ENCODE measurements around the gene ANKRD33B. TPM values are rescaled to one million over a fixed set of nuclear protein-coding genes. Genes with fewer than 3 reads are reported as not detected.

The ANKRD33B gene
- total RNA-seq, 1 donor from 2014 or later = 170 TPM

DNA sequence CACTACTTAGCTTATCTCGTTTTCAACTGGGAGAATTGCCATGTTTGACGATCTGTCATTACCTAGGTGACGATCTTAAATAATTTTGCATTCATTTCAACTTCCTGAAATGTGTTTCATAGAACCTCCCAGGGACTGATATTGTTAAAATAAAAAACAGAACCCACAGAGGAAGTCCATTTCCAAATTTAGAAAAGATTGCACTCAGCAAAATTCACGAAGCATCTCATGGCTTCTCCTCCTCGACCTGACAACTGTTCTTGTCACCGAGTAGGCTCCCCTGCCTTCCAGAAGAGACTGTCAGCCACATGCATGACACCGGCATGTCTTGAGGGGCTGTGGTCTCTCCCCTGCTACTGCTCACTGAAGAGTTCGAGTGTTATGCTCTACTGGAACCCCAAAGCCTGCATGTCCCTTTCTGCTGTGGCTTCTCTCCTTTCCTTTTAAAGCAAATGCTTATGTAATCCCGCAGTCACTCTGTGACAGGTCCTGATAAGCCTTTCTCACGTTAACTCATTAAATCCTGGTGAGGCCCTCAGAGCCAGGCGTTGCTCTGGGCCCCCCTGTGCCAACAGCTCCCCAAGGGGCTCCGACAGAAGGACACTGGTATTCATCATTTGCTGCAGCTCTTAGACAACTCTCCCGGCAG, 26.8 kb upstream of the ANKRD33B start:
- POLR2A ChIA-PET = interaction anchor here (0.7 to 1.6 kb wide), 4 partner anchors 27 to 97 kb away, joined by 3 to 5 read pairs (median 4); partner anchors contain the start of gene ANKRD33B
- TF ChIP-seq, protein P1, sequence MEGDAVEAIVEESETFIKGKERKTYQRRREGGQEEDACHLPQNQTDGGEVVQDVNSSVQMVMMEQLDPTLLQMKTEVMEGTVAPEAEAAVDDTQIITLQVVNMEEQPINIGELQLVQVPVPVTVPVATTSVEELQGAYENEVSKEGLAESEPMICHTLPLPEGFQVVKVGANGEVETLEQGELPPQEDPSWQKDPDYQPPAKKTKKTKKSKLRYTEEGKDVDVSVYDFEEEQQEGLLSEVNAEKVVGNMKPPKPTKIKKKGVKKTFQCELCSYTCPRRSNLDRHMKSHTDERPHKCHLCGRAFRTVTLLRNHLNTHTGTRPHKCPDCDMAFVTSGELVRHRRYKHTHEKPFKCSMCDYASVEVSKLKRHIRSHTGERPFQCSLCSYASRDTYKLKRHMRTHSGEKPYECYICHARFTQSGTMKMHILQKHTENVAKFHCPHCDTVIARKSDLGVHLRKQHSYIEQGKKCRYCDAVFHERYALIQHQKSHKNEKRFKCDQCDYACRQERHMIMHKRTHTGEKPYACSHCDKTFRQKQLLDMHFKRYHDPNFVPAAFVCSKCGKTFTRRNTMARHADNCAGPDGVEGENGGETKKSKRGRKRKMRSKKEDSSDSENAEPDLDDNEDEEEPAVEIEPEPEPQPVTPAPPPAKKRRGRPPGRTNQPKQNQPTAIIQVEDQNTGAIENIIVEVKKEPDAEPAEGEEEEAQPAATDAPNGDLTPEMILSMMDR (IDR thresholded peaks at IDR 0.05) = no peak
- peak overlapping the region; percentile 75 for H3K27ac Mint-ChIP-seq
- intact Hi-C loops (cut with micrococcal nuclease) = loop anchor here (1.0 to 2.0 kb wide), 5 partner anchors 16 to 70 kb away; no protein-coding TSS in a partner anchor
- peaks cover 26% of the 10 kb centered on the region for H3K4me1 Mint-ChIP-seq
- peak; percentile 79 for ATAC-seq (ENCODE audit: low read depth)
- CTCF ChIA-PET = no interaction called here
- H3K36me3 Mint-ChIP-seq (ENCODE audit: low read depth) = no peaks in the 10 kb centered on the region
- H3K4me3 Mint-ChIP-seq = peak overlapping the region; percentile 76
- H3K27me3 Mint-ChIP-seq = peaks cover 2% of the 10 kb centered on the region
- no peak for DNase-seq
- H3K9me3 Mint-ChIP-seq = no peaks in the 10 kb centered on the region

GRCh38 chr5:10537624-10538023, 26.2 kb upstream of the ANKRD33B start:
- Mint-ChIP-seq H3K4me3 (no peak overlapping the region), H3K36me3 (ENCODE audit: low read depth) (no peaks in the 10 kb centered on the region), H3K27ac (peak overlapping the region; percentile 75), H3K9me3 (no peaks in the 10 kb centered on the region), H3K4me1 (peaks cover 26% of the 10 kb centered on the region), H3K27me3 (peaks cover 2% of the 10 kb centered on the region)
- ChIA-PET POLR2A (interaction anchor here (0.7 to 1.6 kb wide), 2 partner anchors 26 to 70 kb away, joined by 4 to 5 read pairs; partner anchors contain the start of gene ANKRD33B), CTCF (no interaction called here)
- ATAC-seq (ENCODE audit: low read depth) = no peak
- TF ChIP-seq, protein P1 (IDR thresholded peaks at IDR 0.05) = no peak
- intact Hi-C loops (cut with micrococcal nuclease) = loop anchor here (1.0 to 2.0 kb wide), 5 partner anchors 15 to 70 kb away; no protein-coding TSS in a partner anchor
- no peak for DNase-seq

DNA sequence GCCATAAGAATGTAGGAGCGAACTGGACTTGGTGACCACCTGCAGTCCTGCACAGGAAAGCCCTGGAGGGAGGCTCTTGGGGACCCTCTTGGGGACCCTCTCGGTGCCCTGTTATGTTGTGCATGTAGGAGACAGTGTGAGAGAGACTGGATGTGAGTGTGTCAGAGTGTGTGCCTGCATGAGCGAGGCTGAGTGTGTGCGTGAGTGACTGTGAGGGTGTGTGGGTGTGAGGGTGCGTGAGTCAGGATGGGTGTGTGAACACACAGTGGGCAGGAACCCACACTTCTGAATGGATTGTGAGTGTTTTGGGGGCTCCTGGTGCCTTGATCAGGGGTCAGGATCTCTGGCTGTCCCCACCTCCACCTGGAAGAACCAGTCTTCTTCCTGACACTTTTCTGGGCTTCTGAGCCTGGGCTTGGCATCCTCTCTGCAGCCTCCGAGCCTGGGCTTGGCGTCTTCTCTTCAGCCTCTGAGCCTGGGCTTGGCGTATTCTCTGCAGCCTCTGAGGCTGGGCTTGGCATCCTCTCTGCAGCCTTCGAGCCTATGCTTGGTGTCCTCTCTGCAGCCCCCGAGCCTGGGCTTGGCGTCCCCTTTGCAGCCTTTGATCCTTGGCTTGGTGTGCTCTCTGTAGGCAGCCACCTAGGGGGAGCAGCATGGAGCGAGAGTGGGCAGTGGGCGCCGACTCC, 25.6 kb upstream of the ANKRD33B start:
- DNase-seq = no peak
- peaks cover 25% of the 10 kb centered on the region for H3K4me1 Mint-ChIP-seq
- POLR2A ChIA-PET = no interaction called here
- CTCF ChIA-PET = no interaction called here
- no peaks in the 10 kb centered on the region for H3K36me3 Mint-ChIP-seq (ENCODE audit: low read depth)
- no peaks in the 10 kb centered on the region for H3K27me3 Mint-ChIP-seq
- intact Hi-C loops (cut with micrococcal nuclease) = no loop called here
- ATAC-seq (ENCODE audit: low read depth) = no peak
- TF ChIP-seq, protein P1 (IDR thresholded peaks at IDR 0.05) = no peak
- no peaks in the 10 kb centered on the region for H3K9me3 Mint-ChIP-seq
- no peak overlapping the region for H3K4me3 Mint-ChIP-seq
- no peak overlapping the region for H3K27ac Mint-ChIP-seq

DNA sequence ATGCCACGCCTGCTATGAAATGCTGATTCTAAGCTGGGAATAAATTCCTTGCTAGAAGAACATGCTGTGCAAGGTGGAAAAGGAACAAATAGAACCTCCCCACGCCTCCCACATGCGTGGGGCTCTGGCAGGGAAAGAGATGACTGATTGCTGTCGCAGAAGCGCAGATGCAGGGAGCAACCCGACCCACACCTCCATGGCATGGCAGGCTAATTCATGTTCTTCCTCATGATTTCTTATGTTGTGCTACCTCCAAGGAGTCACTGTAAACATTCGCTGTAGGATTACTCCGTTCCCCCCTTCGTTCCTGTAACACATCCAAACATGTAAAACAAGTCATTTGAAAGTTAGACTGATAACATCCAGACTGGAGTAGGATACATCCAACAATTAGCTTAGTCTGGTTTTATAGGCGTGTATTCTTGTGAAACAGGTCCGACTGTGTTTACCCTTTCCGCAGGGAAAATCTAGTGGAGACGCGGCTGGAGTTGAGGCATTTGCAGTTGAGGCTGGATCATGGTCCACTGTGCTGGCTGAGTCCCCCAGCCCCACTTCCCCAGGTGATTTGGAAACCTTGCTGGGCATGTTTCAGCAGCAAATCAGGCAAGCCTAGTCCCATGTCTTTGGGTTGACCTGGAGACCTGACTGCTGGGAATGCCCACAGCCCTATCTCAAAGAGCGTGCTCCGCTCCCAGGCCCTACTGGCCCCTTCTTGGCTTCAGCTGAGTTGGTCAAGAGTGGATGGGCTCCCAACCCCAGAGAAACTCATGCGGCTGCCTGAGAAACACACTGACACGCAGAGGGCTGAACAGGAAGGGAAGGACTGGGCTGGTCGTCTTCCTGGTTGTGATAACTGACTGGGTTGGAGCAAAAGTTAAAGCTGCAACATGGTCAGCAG, 24.8 kb upstream of the ANKRD33B start:
- ChIA-PET POLR2A (no interaction called here), CTCF (no interaction called here)
- Mint-ChIP-seq H3K4me3 (no peak overlapping the region), H3K27me3 (peaks cover 2% of the 10 kb centered on the region), H3K9me3 (no peaks in the 10 kb centered on the region), H3K27ac (no peak overlapping the region), H3K4me1 (peaks cover 23% of the 10 kb centered on the region), H3K36me3 (ENCODE audit: low read depth) (no peaks in the 10 kb centered on the region)
- intact Hi-C loops (cut with micrococcal nuclease) = no loop called here
- ATAC-seq (ENCODE audit: low read depth) (no peak), DNase-seq (no peak)
- TF ChIP-seq, protein P1 (IDR thresholded peaks at IDR 0.05) = no peak

Data from activated B cell treated with CpG ODN at 0.5 μM for 24 hours (primary cell).